SJSA1 (cell line): Measurements from ENCODE around the gene RNASET2. TPM values are rescaled to one million over a fixed set of nuclear protein-coding genes. Genes with fewer than 3 reads are reported as not detected.
"Not testable (repeated sequence)": the region's sequence is repeated elsewhere in the genome, so short reads cannot be mapped to it uniquely, and the experiment has no call there.

ENCODE experiments used
- DNase-seq, 2 experiments: peaks; one replicate each; pipeline ENCODE4 v3.0.0-alpha.2; 2015 to 2020; ENCODE audit warnings: low spot score in 2 of 2, low read depth in 1 of 2
- H3K27ac ChIP-seq: fragments of 250-450 bp; sonication (Bioruptor Pico); 2 replicates; pipeline ENCODE4 v1.5.1; 2020; ENCODE audit warnings: mild to moderate bottlenecking, moderate library complexity
- H3K27me3 ChIP-seq: fragments of 250-450 bp; sonication (Bioruptor Pico); replicated peaks from 2 replicates; pipeline ENCODE4 v1.5.1; 2020; ENCODE audit warnings: mild to moderate bottlenecking, moderate library complexity
- H3K36me3 ChIP-seq: fragments of 250-450 bp; sonication (Bioruptor Pico); 2 replicates; pipeline ENCODE4 v1.5.1; 2020; ENCODE audit warnings: mild to moderate bottlenecking
- H3K4me1 ChIP-seq: fragments of 250-450 bp; sonication (Bioruptor Pico); replicated peaks from 2 replicates; pipeline ENCODE4 v1.6.1; 2021; ENCODE audit warnings: mild to moderate bottlenecking
- H3K4me3 ChIP-seq: fragments of 250-450 bp; sonication (Bioruptor Pico); 2 replicates; pipeline ENCODE4 v1.5.1; 2020; ENCODE audit warnings: mild to moderate bottlenecking
- H3K9me3 ChIP-seq: fragments of 250-450 bp; sonication (Bioruptor Pico); replicated peaks from 2 replicates; pipeline ENCODE4 v1.5.1; 2020; ENCODE audit warnings: mild to moderate bottlenecking
- total RNA-seq: library from RNA; depleted of rRNA; stranded (reverse); fragments of >200 nt; shearing (Covaris generic); gene quantifications from 2 replicates; pipeline ENCODE4 v1.2.3, GENCODE V29; 2014

RNASET2 gene
- total RNA-seq, 1 experiment from 2014 or later, result 19.6 TPM

GRCh38 chr6:166903500-166903899 is 52.9 kb downstream of the RNASET2 start:
- Histone ChIP-seq H3K4me3 (no peak overlapping the region), H3K36me3 (no peaks in the 10 kb centered on the region), H3K27me3 (peaks cover 13% of the 10 kb centered on the region), H3K9me3 (no peaks in the 10 kb centered on the region), H3K27ac (no peak overlapping the region), H3K4me1 (no peaks in the 10 kb centered on the region)
- DNase-seq, result no peak

DNA sequence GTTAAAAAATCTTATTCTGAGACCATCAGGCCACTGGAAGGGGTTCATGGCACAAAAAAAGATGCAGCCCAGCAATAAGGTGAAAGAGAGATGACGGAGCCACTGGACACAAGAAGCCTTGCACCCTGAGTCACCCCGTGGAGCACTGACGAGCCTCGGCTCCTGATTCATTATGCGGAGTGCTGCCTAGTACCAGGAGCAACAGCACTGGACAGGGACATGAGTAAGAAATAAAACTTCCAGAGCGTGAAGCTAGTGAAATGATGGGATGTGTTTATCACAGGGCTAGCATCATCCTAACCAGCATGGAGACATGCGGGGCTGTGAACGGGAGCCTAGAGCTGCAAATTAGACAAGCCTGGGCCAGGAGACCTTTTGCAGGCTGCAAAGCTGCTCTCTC is 53.3 kb downstream of the RNASET2 start:
- peaks cover 13% of the 10 kb centered on the region for H3K27me3 ChIP-seq
- no peak for DNase-seq
- no peaks in the 10 kb centered on the region for H3K9me3 ChIP-seq
- no peaks in the 10 kb centered on the region for H3K4me1 ChIP-seq
- no peak overlapping the region for H3K27ac ChIP-seq
- H3K36me3 ChIP-seq, result no peaks in the 10 kb centered on the region
- no peak overlapping the region for H3K4me3 ChIP-seq

GRCh38 chr6:166902211-166902755 is 54.1 kb downstream of the RNASET2 start:
- H3K4me3 ChIP-seq, result no peak overlapping the region
- no peaks in the 10 kb centered on the region for H3K36me3 ChIP-seq
- no peak for DNase-seq
- no peaks in the 10 kb centered on the region for H3K4me1 ChIP-seq
- peaks cover 13% of the 10 kb centered on the region for H3K27me3 ChIP-seq
- H3K9me3 ChIP-seq, result no peaks in the 10 kb centered on the region
- H3K27ac ChIP-seq, result no peak overlapping the region

DNA sequence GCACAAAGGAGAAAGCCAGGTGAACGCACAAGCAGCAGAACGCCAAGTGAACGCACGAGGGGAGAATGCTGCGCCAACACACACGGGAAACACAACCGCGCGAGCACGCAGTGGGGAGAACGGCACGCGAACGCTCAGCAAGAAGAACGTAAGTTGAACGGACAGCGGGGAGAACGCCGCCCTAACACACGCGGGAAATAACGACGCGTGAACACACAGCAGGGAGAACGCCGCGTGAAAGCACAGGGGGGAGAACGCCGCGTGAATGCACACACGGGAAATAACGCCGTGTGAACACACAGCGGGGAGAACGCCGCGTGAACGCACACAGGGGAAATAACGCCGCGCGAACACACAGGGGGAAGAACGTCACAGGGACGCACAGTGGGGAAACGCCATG is 54.7 kb downstream of the RNASET2 start:
- no peak for DNase-seq

DNA sequence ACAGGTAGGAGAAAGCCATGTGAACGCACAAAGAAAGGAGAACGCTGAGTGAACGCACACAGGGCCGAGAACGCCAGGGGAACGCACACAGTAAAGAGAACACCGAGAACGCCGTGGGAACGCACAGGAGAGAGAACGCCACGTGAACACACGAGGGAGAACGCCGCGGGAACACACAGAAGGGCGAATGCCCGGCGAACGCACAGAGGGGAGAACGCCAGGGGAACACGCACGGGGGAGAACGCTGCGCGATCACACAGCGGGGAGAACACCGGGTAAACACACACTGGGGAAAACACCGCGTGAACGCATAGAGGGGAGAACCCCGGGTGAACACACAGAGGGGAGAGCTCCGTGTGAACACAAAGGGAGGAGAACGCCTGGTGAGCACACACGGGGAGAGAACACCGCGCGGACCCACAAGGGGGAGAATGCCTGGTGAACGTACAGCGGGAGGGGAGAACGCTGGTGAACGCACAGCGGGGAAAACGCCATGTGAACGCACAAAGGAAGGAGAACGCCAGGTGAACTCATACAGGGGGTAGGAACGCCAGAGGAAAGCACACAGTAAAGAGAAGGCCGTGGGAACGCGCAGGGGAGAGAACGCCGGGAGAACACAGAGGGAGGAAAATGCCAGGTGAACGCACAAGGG is 55.3 kb downstream of the RNASET2 start:
- Histone ChIP-seq H3K27ac (no peak overlapping the region), H3K9me3 (no peaks in the 10 kb centered on the region), H3K4me1 (no peaks in the 10 kb centered on the region), H3K27me3 (peaks cover 13% of the 10 kb centered on the region), H3K36me3 (no peaks in the 10 kb centered on the region), H3K4me3 (no peak overlapping the region)
- DNase-seq, result no peak

More for the DNA sequence above, 54.7 kb downstream of the RNASET2 start:
- no peak overlapping the region for H3K4me3 ChIP-seq
- no peaks in the 10 kb centered on the region for H3K4me1 ChIP-seq
- H3K27ac ChIP-seq, result no peak overlapping the region
- peaks cover 13% of the 10 kb centered on the region for H3K27me3 ChIP-seq
- H3K36me3 ChIP-seq, result no peaks in the 10 kb centered on the region
- H3K9me3 ChIP-seq, result no peaks in the 10 kb centered on the region

DNA sequence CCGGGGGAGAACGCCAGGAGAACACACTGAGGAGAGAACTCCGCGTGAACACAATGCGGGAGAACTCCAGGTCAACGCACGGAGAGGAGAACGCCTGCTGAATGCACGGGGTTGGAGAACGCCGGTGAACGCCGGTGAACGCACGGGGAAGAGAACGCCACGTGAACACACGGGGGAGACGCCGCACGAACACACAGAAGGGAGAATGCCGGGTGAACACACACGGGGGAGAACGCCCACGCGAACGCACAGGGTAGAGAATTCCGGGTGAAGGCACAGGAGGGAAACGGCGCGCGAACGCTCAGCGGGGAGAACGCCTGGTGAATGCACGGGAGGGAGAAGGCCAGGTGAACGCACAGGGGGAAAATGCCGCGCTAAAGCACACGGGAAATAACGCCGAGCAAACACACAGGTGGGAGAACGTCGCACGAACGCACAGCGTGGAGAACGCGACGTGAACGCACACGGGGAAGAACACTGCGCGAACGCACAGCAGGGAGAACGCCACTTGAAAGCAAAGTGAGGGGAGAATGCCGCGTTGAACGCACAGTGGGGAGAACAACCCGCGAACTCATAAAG is 56.1 kb downstream of the RNASET2 start:
- Histone ChIP-seq H3K4me1 (no peaks in the 10 kb centered on the region), H3K9me3 (no peaks in the 10 kb centered on the region), H3K36me3 (no peaks in the 10 kb centered on the region), H3K27me3 (peaks cover 12% of the 10 kb centered on the region), H3K4me3 (no peak overlapping the region), H3K27ac (no peak overlapping the region)
- no peak for DNase-seq

DNA sequence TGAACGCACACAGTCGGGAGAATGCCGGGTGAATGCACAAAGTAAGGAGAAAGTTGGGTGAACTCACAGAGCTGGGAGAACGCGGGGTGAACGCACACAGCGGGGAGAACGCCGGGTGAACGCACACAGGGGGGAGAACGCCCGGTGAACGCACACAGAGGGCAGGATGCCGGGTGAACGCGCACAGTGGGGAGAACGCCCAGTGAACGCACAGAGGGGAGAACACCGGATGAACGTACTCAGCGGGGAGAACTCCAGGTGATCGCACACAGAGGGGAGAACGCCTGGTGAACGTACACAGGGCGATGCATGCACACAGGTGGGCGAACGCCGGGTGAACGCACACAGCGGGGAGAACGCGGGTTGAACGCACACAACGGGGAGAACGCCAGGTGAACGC is 57.4 kb downstream of the RNASET2 start:
- H3K27ac ChIP-seq, result no peak overlapping the region
- DNase-seq, result no peak
- H3K27me3 ChIP-seq, result no peaks in the 10 kb centered on the region
- no peak overlapping the region for H3K4me3 ChIP-seq
- H3K4me1 ChIP-seq, result no peaks in the 10 kb centered on the region
- H3K9me3 ChIP-seq, result no peaks in the 10 kb centered on the region
- H3K36me3 ChIP-seq, result no peaks in the 10 kb centered on the region

DNA sequence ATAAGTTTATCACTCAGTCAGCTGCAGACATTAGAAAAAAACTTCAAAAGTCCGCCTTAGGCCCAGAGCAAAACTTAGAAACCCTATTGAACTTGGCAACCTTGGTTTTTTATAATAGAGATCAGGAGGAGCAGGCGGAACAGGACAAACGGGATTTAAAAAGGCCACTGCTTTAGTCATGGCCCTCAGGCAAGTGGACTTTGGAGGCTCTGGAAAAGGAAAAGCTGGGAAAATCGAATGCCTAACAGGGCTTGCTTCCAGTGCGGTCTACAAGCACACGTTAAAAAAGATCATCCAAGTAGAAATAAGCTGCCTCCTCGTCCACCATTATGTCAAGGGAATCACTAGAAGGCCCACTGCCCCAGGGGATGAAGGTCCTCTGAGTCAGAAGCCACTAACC is 61.7 kb downstream of the RNASET2 start:
- H3K4me1 ChIP-seq, DNase-seq, H3K27me3 ChIP-seq, H3K36me3 ChIP-seq, H3K9me3 ChIP-seq, H3K27ac ChIP-seq, H3K4me3 ChIP-seq: not testable (repeated sequence)

DNA sequence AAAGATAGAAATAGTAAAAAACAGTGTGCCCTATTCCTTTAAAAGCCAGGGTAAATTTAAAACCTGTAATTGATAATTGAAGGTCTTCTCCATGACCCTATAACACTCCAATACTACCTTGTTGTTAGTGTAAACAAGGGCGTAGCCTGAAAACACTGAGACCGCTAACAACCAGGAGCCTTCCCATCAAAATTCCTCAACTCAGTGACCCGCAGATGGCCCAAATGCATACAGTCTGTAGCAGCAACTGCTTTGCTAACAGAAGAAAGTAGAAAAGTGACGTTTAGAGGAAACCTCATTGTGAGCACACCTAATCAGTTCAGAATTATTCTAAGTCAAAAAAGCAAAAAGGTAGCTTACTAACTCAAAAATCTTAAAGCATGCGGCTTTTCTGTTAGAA is 63.9 kb downstream of the RNASET2 start:
- not testable (repeated sequence) for H3K4me3 ChIP-seq, H3K27ac ChIP-seq, H3K9me3 ChIP-seq, DNase-seq, H3K27me3 ChIP-seq, H3K36me3 ChIP-seq, H3K4me1 ChIP-seq

DNA sequence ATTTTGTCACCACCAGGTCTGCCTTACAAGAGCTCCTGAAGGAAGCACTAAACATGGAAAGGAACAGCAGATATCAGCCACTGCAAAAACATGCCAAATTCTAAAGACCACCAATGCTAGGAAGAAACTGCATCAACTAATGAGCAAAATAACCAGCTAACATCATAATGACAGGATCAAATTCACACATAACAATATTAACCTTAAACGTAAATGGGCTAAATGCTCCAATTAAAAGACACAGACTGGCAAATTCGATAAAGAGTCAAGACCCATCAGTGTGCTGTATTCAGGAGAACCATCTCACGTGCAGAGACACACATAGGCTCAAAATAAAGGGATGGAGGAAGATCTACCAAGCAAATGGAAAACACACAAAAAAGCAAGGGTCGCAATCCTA is 69.6 kb downstream of the RNASET2 start:
- not testable (repeated sequence) for H3K27me3 ChIP-seq, DNase-seq, H3K4me3 ChIP-seq, H3K36me3 ChIP-seq, H3K4me1 ChIP-seq, H3K27ac ChIP-seq, H3K9me3 ChIP-seq

- H3K27me3 ChIP-seq, H3K36me3 ChIP-seq: not testable (repeated sequence)
Measured at GRCh38 chr6:166884958-166885357, 71.4 kb downstream of the RNASET2 start.

DNA sequence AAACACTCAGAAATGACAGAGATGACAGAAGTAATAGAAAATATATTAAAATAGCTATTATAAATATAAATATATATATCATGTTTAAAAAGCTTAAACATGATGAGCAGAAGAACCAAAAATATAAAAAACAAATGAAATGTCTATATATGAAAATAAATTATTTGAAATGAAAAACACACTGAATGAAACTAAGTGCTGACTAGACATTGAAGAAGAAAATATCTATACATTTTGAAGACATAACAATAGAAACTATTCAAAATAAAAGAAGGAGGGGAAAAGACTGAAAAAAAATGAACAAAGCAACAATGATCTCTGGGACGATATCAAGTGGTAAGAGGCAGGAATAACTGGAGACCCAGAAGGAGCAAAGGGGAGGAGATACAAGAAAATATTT is 76.8 kb downstream of the RNASET2 start:
- Histone ChIP-seq H3K4me1 (no peaks in the 10 kb centered on the region), H3K36me3 (no peaks in the 10 kb centered on the region), H3K9me3 (no peaks in the 10 kb centered on the region), H3K27me3 (peaks cover 13% of the 10 kb centered on the region), H3K27ac (no peak overlapping the region), H3K4me3 (no peak overlapping the region)
- no peak for DNase-seq

More at GRCh38 chr6:166884958-166885357, 71.4 kb downstream of the RNASET2 start:
- not testable (repeated sequence) for H3K27ac ChIP-seq, DNase-seq, H3K4me3 ChIP-seq, H3K9me3 ChIP-seq, H3K4me1 ChIP-seq
